Measurements from ENCODE around the gene MAML3. TPM values are rescaled to one million over a fixed set of nuclear protein-coding genes. Genes with fewer than 3 reads are reported as not detected.

Gene MAML3
- total RNA-seq, 1 donor, result 0.72 TPM

DNA sequence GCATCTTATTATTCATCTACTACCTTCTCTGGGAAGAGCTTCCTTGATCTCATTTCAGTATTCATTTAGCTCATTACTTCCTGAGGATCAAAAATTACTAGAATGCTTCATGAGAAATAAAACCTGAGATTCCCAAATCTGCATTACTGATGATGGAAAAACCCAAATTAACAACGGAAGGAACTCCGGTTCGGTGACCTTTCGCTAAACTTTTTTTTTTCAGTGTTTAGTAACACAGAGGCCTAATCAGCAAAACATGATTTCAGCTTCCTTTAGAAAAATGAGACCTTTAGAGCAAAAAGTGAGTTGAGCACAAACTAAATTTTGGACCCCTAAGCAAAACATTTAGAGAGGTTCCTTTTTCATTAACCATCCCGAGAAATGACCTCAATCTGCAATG lies 229.2 kb downstream of the MAML3 start:
- H3K4me1 ChIP-seq (ENCODE audit: insufficient read depth, low read length), result peaks cover 4% of the 10 kb centered on the region
- H3K4me2 ChIP-seq (ENCODE audit: insufficient read depth, low read length), result no peak overlapping the region
- no peak overlapping the region for H3K27ac ChIP-seq (ENCODE audit: low read depth, low read length)
- H3K36me3 ChIP-seq (ENCODE audit: insufficient read depth, low read length), result no peaks in the 10 kb centered on the region
- no peaks in the 10 kb centered on the region for H3K79me2 ChIP-seq (ENCODE audit: insufficient read depth, low read length)
- H4K20me1 ChIP-seq (ENCODE audit: insufficient read depth, low read length), result no peaks in the 10 kb centered on the region
- peaks cover 2% of the 10 kb centered on the region for H3K27me3 ChIP-seq (ENCODE audit: insufficient read depth, low read length)
- H3K4me3 ChIP-seq (ENCODE audit: insufficient read depth, low read length), result no peak overlapping the region
- DNase-seq (ENCODE audit: insufficient read length, low spot score, missing footprints), result no peak
- no peak overlapping the region for H2AFZ ChIP-seq (ENCODE audit: low read length)
- H3K9me3 ChIP-seq (ENCODE audit: low read depth, low read length), result no peaks in the 10 kb centered on the region
- no peak for TF ChIP-seq CTCF (IDR thresholded peaks at IDR 0.05; ENCODE audit: extremely low read depth, low read depth, low read length)

- Histone ChIP-seq H3K4me3 (ENCODE audit: insufficient read depth, low read length) (no peak overlapping the region), H3K36me3 (ENCODE audit: insufficient read depth, low read length) (no peaks in the 10 kb centered on the region), H3K4me1 (ENCODE audit: insufficient read depth, low read length) (peaks cover 4% of the 10 kb centered on the region), H3K79me2 (ENCODE audit: insufficient read depth, low read length) (no peaks in the 10 kb centered on the region), H3K4me2 (ENCODE audit: insufficient read depth, low read length) (no peak overlapping the region), H2AFZ (ENCODE audit: low read length) (no peak overlapping the region), H3K9me3 (ENCODE audit: low read depth, low read length) (no peaks in the 10 kb centered on the region), H3K27ac (ENCODE audit: low read depth, low read length) (no peak overlapping the region), H3K27me3 (ENCODE audit: insufficient read depth, low read length) (no peaks in the 10 kb centered on the region), H4K20me1 (ENCODE audit: insufficient read depth, low read length) (no peaks in the 10 kb centered on the region)
- no peak for DNase-seq (ENCODE audit: insufficient read length, low spot score, missing footprints)
- TF ChIP-seq CTCF (IDR thresholded peaks at IDR 0.05; ENCODE audit: extremely low read depth, low read depth, low read length), result no peak
Measured at GRCh38 chr4:139922406-139923024, 231.5 kb downstream of the MAML3 start.

DNA sequence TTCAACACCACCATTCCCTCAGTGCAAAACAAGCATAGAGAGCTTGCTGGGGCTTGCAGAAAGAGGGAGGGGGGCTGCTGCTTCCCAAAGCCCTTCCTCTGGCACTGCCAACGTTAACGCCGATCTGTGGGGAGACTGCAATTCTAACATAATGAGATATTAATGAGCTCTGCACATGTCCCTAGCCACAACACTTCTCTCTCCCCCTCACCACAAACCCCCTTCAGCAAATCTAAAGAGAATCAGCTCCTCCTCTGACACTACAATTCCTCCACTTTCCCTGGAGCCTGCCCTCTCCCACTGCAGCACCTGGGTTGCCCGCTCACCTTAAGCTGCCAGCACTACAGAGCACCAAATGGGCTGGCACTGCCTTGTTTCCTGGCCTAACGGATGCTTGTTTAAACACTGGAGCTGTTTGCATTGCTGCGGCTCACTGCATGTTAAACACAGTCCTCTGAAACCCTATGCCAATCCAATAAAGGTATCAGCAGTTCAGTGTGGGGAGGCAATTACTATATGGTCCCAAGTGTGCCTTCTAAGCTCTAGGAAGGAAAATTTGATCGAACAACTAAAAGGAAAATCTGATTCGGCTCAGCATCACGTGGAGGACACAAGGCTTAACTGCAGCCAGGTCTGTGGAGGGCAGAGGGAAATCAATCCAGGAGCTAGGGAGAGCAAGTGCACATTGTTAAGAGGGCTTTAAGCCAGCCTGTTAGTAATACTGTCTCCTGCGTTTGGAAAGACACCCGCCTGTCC lies 232.4 kb downstream of the MAML3 start:
- no peak overlapping the region for H3K4me3 ChIP-seq (ENCODE audit: insufficient read depth, low read length)
- H3K4me1 ChIP-seq (ENCODE audit: insufficient read depth, low read length), result peaks cover 4% of the 10 kb centered on the region
- no peak overlapping the region for H3K4me2 ChIP-seq (ENCODE audit: insufficient read depth, low read length)
- no peak for TF ChIP-seq CTCF (IDR thresholded peaks at IDR 0.05; ENCODE audit: extremely low read depth, low read depth, low read length)
- H3K36me3 ChIP-seq (ENCODE audit: insufficient read depth, low read length), result no peaks in the 10 kb centered on the region
- no peak overlapping the region for H3K27ac ChIP-seq (ENCODE audit: low read depth, low read length)
- no peaks in the 10 kb centered on the region for H3K27me3 ChIP-seq (ENCODE audit: insufficient read depth, low read length)
- H2AFZ ChIP-seq (ENCODE audit: low read length), result no peak overlapping the region
- no peaks in the 10 kb centered on the region for H3K9me3 ChIP-seq (ENCODE audit: low read depth, low read length)
- no peaks in the 10 kb centered on the region for H3K79me2 ChIP-seq (ENCODE audit: insufficient read depth, low read length)
- DNase-seq (ENCODE audit: insufficient read length, low spot score, missing footprints), result no peak
- no peaks in the 10 kb centered on the region for H4K20me1 ChIP-seq (ENCODE audit: insufficient read depth, low read length)

DNA sequence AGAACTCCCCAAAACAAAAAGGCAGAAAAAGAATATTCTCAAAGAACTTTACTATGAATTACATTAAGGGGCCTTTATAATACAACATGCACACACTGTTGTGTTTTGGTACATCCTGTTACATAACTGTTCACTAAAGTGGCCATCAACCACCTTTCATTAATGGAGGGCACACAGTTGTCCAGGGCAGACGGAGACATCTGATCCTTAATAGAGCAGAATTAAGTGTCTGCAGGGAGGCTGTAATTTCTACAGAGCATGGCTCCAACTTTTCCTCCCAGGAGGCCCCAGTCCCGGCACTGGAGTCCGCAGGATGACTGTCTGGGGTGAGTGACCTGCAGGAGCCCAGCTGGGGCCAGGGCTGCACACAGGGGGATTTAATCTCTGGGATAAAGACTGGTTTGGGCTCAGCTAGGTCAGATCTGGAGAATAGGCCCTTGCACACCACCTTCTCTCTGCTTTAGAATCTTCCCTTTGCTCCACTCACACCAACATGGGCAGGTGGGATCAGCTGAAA lies 233.4 kb downstream of the MAML3 start:
- H3K4me3 ChIP-seq (ENCODE audit: insufficient read depth, low read length), result no peak overlapping the region
- H3K9me3 ChIP-seq (ENCODE audit: low read depth, low read length), result no peaks in the 10 kb centered on the region
- no peaks in the 10 kb centered on the region for H3K79me2 ChIP-seq (ENCODE audit: insufficient read depth, low read length)
- no peak for DNase-seq (ENCODE audit: insufficient read length, low spot score, missing footprints)
- H4K20me1 ChIP-seq (ENCODE audit: insufficient read depth, low read length), result no peaks in the 10 kb centered on the region
- no peak overlapping the region for H3K4me2 ChIP-seq (ENCODE audit: insufficient read depth, low read length)
- peaks cover under 1% of the 10 kb centered on the region for H3K27me3 ChIP-seq (ENCODE audit: insufficient read depth, low read length)
- peaks cover 4% of the 10 kb centered on the region for H3K4me1 ChIP-seq (ENCODE audit: insufficient read depth, low read length)
- no peak overlapping the region for H3K27ac ChIP-seq (ENCODE audit: low read depth, low read length)
- no peak overlapping the region for H2AFZ ChIP-seq (ENCODE audit: low read length)
- no peak for TF ChIP-seq CTCF (IDR thresholded peaks at IDR 0.05; ENCODE audit: extremely low read depth, low read depth, low read length)
- H3K36me3 ChIP-seq (ENCODE audit: insufficient read depth, low read length), result no peaks in the 10 kb centered on the region

All from osteoblast (primary cell).